ENCODE measurements around the gene HLA-DQA2. TPM values are rescaled to one million over a fixed set of nuclear protein-coding genes. Genes with fewer than 3 reads are reported as not detected.
"Not testable (repeated sequence)": the region's sequence is repeated elsewhere in the genome, so short reads cannot be mapped to it uniquely, and the experiment has no call there.

Gene HLA-DQA2
- total and polyA plus RNA-seq, 2 of the 13 experiments (the other 11 are each of a cell fraction or from before 2014, with no cell fraction given), result not detected

GRCh38 chr6:32782923-32783322 is 41.7 kb downstream of the HLA-DQA2 start:
- FAIRE-seq; H3K27me3 ChIP-seq (ENCODE audit: control insufficient read depth in 1 of 2, insufficient read depth in 2 of 2, low read length in 2 of 2); H3K4me2 ChIP-seq (ENCODE audit: low read depth, low read length); H3K36me3 ChIP-seq (replicated peaks in 1 of 2; ENCODE audit: control insufficient read depth in 1 of 2, insufficient read depth in 2 of 2, low read length in 2 of 2); H3K27ac ChIP-seq (ENCODE audit: extremely low read length, insufficient read depth, low read length); DNase-seq (ENCODE audit: low spot score); BruUV-seq (replicated peaks); H4K20me1 ChIP-seq (ENCODE audit: insufficient read depth, low read length); H2AFZ ChIP-seq (ENCODE audit: low read length); intact Hi-C loops (cut with micrococcal nuclease; ENCODE audit: unreplicated experiment); H3K4me3 ChIP-seq (replicated peaks in 1 of 3; ENCODE audit: insufficient read depth in 1 of 3, low read depth in 2 of 3, low read length in 3 of 3); H3K79me2 ChIP-seq (ENCODE audit: insufficient read depth, low read length); ATAC-seq; CTCF ChIA-PET (ENCODE audit: low intra/inter-chr PET ratio, low total read pairs); H3K9ac ChIP-seq (ENCODE audit: insufficient read depth, low read depth, low read length); H3K4me1 ChIP-seq (ENCODE audit: insufficient read depth, low read length); POLR2A ChIA-PET; H3K9me3 ChIP-seq (ENCODE audit: low read length): not testable (repeated sequence)
- in situ Hi-C loops (cut with HindIII; ENCODE audit: extremely low pct_ligation_motif_present, low pct_unique_long_range_greater_than_20kb), result loop anchor here (25.0 kb wide), 1 partner anchor 696 kb away; no protein-coding TSS in a partner anchor

- no peak overlapping the region for H2AFZ ChIP-seq (ENCODE audit: low read length)
- WGBS (ENCODE audit: low lambda C conversion rate), result 29% methylated on average over 5 of the region's 5 CpGs
- H3K4me3 ChIP-seq (replicated peaks in 1 of 3; ENCODE audit: insufficient read depth in 1 of 3, low read depth in 2 of 3, low read length in 3 of 3), result no peak overlapping the region
- in situ Hi-C loops (cut with HindIII; ENCODE audit: extremely low pct_ligation_motif_present, low pct_unique_long_range_greater_than_20kb) (loop anchor here (25.0 kb wide), 1 partner anchor 699 kb away; no protein-coding TSS in a partner anchor), intact Hi-C loops (cut with micrococcal nuclease; ENCODE audit: unreplicated experiment) (loop anchor here (1.0 to 5.0 kb wide), 3 partner anchors 84 to 373 kb away; no protein-coding TSS in a partner anchor)
- ChIA-PET POLR2A (interaction anchor here (0.6 kb wide), 1 partner anchor 658 kb away, joined by 3 read pairs; the partner anchor contains the start of gene ATF6B), CTCF (ENCODE audit: low intra/inter-chr PET ratio, low total read pairs) (interaction anchor here (1.2 to 2.5 kb wide), 4 partner anchors 86 to 372 kb away, joined by 3 to 14 read pairs (median 10); no protein-coding TSS in a partner anchor)
- H3K27ac ChIP-seq (ENCODE audit: extremely low read length, insufficient read depth, low read length), result no peak overlapping the region
- no TSS peak for BruUV-seq (replicated peaks)
- no peaks in the 10 kb centered on the region for H4K20me1 ChIP-seq (ENCODE audit: insufficient read depth, low read length)
- ATAC-seq, result peak; percentile 86
- FAIRE-seq, result peak; percentile 95
- H3K9ac ChIP-seq (ENCODE audit: insufficient read depth, low read depth, low read length), result no peak overlapping the region
- H3K9me3 ChIP-seq (ENCODE audit: low read length), result no peaks in the 10 kb centered on the region
- peak; percentile 44 for DNase-seq (ENCODE audit: low spot score)
- H3K79me2 ChIP-seq (ENCODE audit: insufficient read depth, low read length), result no peaks in the 10 kb centered on the region
- H3K4me2 ChIP-seq (ENCODE audit: low read depth, low read length), result no peak overlapping the region
- no peaks in the 10 kb centered on the region for H3K36me3 ChIP-seq (replicated peaks in 1 of 2; ENCODE audit: control insufficient read depth in 1 of 2, insufficient read depth in 2 of 2, low read length in 2 of 2)
- H3K4me1 ChIP-seq (ENCODE audit: insufficient read depth, low read length), result peaks cover 7% of the 10 kb centered on the region; the same call in 1 of the 2 replicates
- no peaks in the 10 kb centered on the region; a peak in 1 of 5 replicates for H3K27me3 ChIP-seq (ENCODE audit: control insufficient read depth in 1 of 2, insufficient read depth in 2 of 2, low read length in 2 of 2)
- TF ChIP-seq ZBTB14 (CRISPR knock-in tag; IDR thresholded peaks at IDR 0.05) (no peak), MEIS1 (CRISPR knock-in tag; IDR thresholded peaks at IDR 0.05; ENCODE audit: borderline replicate concordance) (no peak), NPAS2 (CRISPR knock-in tag; IDR thresholded peaks at IDR 0.05; ENCODE audit: borderline replicate concordance) (no peak), ZNF782 (CRISPR knock-in tag; IDR thresholded peaks at IDR 0.05; ENCODE audit: borderline replicate concordance) (no peak), TCF12 (IDR thresholded peaks at IDR 0.05) (no peak), TCF12 (CRISPR knock-in tag; IDR thresholded peaks at IDR 0.05) (no peak), REPIN1 (CRISPR knock-in tag; IDR thresholded peaks at IDR 0.05; ENCODE audit: borderline replicate concordance, low read depth) (no peak), MAFK (conservative IDR thresholded peaks at IDR 0.05 in 1 of 2, IDR thresholded peaks at IDR 0.05 in 1 of 2; ENCODE audit: low read length in 2 of 2) (peak; percentile 74 to 88), REXO4 (CRISPR knock-in tag; IDR thresholded peaks at IDR 0.05; ENCODE audit: borderline replicate concordance) (no peak), ZNF136 (CRISPR knock-in tag; IDR thresholded peaks at IDR 0.05; ENCODE audit: low read depth) (no peak), MAFF (IDR thresholded peaks at IDR 0.05; ENCODE audit: low read depth, low read length) (peak; percentile 76), NFIC (IDR thresholded peaks at IDR 0.05; ENCODE audit: low read length) (no peak), JUN (CRISPR knock-in tag; IDR thresholded peaks at IDR 0.05) (no peak), EHMT2 (IDR thresholded peaks at IDR 0.05; ENCODE audit: borderline replicate concordance, low read depth, low read length) (no peak), MZF1 (CRISPR knock-in tag; IDR thresholded peaks at IDR 0.05; ENCODE audit: borderline replicate concordance) (no peak), KAT7 (CRISPR knock-in tag; IDR thresholded peaks at IDR 0.05; ENCODE audit: borderline replicate concordance) (no peak)
- TF ChIP-seq, protein P1, sequence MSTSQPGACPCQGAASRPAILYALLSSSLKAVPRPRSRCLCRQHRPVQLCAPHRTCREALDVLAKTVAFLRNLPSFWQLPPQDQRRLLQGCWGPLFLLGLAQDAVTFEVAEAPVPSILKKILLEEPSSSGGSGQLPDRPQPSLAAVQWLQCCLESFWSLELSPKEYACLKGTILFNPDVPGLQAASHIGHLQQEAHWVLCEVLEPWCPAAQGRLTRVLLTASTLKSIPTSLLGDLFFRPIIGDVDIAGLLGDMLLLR (CRISPR knock-in tag; IDR thresholded peaks at IDR 0.05), result no peak
Measured at GRCh38 chr6:32785781-32786533, 44.8 kb downstream of the HLA-DQA2 start.

All from HepG2 (cell line).